H9 (cell line): ENCODE data around the gene HAGHL. TPM values are rescaled to one million over a fixed set of nuclear protein-coding genes. Genes with fewer than 3 reads are reported as not detected.

ENCODE experiments used
- DNase-seq: peaks from one replicate; pipeline ENCODE4 v3.0.0-alpha.2; 2017
- H2AFZ ChIP-seq: one replicate; pipeline ENCODE4 v1.6.1; 2013; ENCODE audit warnings: mild to moderate bottlenecking, low read length, control low read depth, moderate library complexity
- H2AK5ac ChIP-seq: 2 replicates; pipeline ENCODE4 v1.6.1; 2013; ENCODE audit warnings: low read length, control low read depth, mixed read lengths; ENCODE audit not compliant: insufficient read length
- H2BK120ac ChIP-seq: one replicate; pipeline ENCODE4 v1.6.1; 2013; ENCODE audit warnings: low read depth, mild to moderate bottlenecking, low read length, control low read depth, inconsistent platforms; ENCODE audit not compliant: poor library complexity, severe bottlenecking
- H2BK12ac ChIP-seq: 2 replicates; pipeline ENCODE4 v1.6.1; 2013; ENCODE audit warnings: low read length, control low read depth, mixed read lengths, low read depth; ENCODE audit not compliant: insufficient read length
- H2BK15ac ChIP-seq: 2 replicates; pipeline ENCODE4 v1.6.1; 2013; ENCODE audit warnings: low read depth, low read length, control low read depth
- H2BK20ac ChIP-seq: one replicate; pipeline ENCODE4 v1.6.1; 2013; ENCODE audit warnings: low read depth, mild to moderate bottlenecking, low read length, control low read depth, inconsistent platforms; ENCODE audit not compliant: poor library complexity, severe bottlenecking
- H2BK5ac ChIP-seq: 2 replicates; pipeline ENCODE4 v1.6.1; 2013; ENCODE audit warnings: low read length, control low read depth, mixed read lengths; ENCODE audit not compliant: insufficient read length
- H3K14ac ChIP-seq: 2 replicates; pipeline ENCODE4 v1.6.1; 2013; ENCODE audit warnings: low read length, control low read depth; ENCODE audit not compliant: insufficient read depth
- H3K18ac ChIP-seq: 2 replicates; pipeline ENCODE4 v1.6.1; 2013; ENCODE audit warnings: low read depth, mild to moderate bottlenecking, mixed read lengths, low read length, control low read depth; ENCODE audit not compliant: insufficient read length
- H3K23ac ChIP-seq: 2 replicates; pipeline ENCODE4 v1.6.1; 2013; ENCODE audit warnings: low read length, control low read depth, mixed read lengths, low read depth; ENCODE audit not compliant: insufficient read length
- H3K23me2 ChIP-seq: 2 replicates; pipeline ENCODE4 v1.6.1; 2013; ENCODE audit warnings: low read depth, mild to moderate bottlenecking, mixed read lengths, low read length, control low read depth; ENCODE audit not compliant: insufficient read length, poor library complexity, severe bottlenecking
- H3K27ac ChIP-seq: 2 replicates; pipeline ENCODE4 v1.5.1; 2013; ENCODE audit warnings: low read length, control low read depth, mixed read lengths, low read depth; ENCODE audit not compliant: insufficient read length
- H3K27me3 ChIP-seq: 2 replicates; pipeline ENCODE4 v1.6.1; 2013; ENCODE audit warnings: low read length, control low read depth, inconsistent platforms; ENCODE audit not compliant: insufficient read depth
- H3K4ac ChIP-seq: 2 replicates; pipeline ENCODE4 v1.6.1; 2013; ENCODE audit warnings: low read depth, mild to moderate bottlenecking, control low read depth, inconsistent platforms, low read length, moderate library complexity
- H3K4me1 ChIP-seq: 2 replicates; pipeline ENCODE4 v1.6.1; 2013; ENCODE audit warnings: low read length, control low read depth, inconsistent platforms; ENCODE audit not compliant: insufficient read depth
- H3K4me2 ChIP-seq: 2 replicates; pipeline ENCODE4 v1.6.1; 2013; ENCODE audit warnings: low read length, control low read depth, mixed read lengths; ENCODE audit not compliant: insufficient read length, insufficient read depth
- H3K56ac ChIP-seq: 2 replicates; pipeline ENCODE4 v1.6.1; 2013; ENCODE audit warnings: low read depth, mild to moderate bottlenecking, mixed read lengths, low read length, control low read depth; ENCODE audit not compliant: insufficient read length
- H3K79me1 ChIP-seq: 2 replicates; pipeline ENCODE4 v1.6.1; 2013; ENCODE audit warnings: low read depth, mild to moderate bottlenecking, moderate library complexity, low read length, control low read depth, inconsistent platforms; ENCODE audit not compliant: insufficient read depth, poor library complexity, severe bottlenecking
- H3K79me2 ChIP-seq: 2 replicates; pipeline ENCODE4 v1.6.1; 2013; ENCODE audit warnings: low read length, control low read depth, inconsistent platforms; ENCODE audit not compliant: insufficient read depth
- H3K9ac ChIP-seq: 2 replicates; pipeline ENCODE4 v1.6.1; 2013; ENCODE audit warnings: low read length, control low read depth, mixed read lengths; ENCODE audit not compliant: insufficient read length; ENCODE audit errors: extremely low read depth
- H3K9me3 ChIP-seq: one replicate; pipeline ENCODE4 v1.6.1; 2013; ENCODE audit warnings: low read depth, low read length, inconsistent platforms; ENCODE audit not compliant: control insufficient read depth
- H3T11ph ChIP-seq: one replicate; pipeline ENCODE4 v1.6.1; 2013; ENCODE audit warnings: mild to moderate bottlenecking, low read length, control low read depth, inconsistent platforms
- H4K20me1 ChIP-seq: one replicate; pipeline ENCODE4 v1.6.1; 2013; ENCODE audit not compliant: control insufficient read depth, insufficient read length, insufficient read depth
- H4K5ac ChIP-seq: 2 replicates; pipeline ENCODE4 v1.6.1; 2013; ENCODE audit warnings: low read depth, mild to moderate bottlenecking, mixed read lengths, low read length, control low read depth; ENCODE audit not compliant: insufficient read length
- H4K8ac ChIP-seq: replicated peaks from 2 replicates; pipeline ENCODE4 v1.6.1; 2013; ENCODE audit warnings: low read length, control low read depth, mixed read lengths, low read depth; ENCODE audit not compliant: insufficient read length
- H4K91ac ChIP-seq: 2 replicates; pipeline ENCODE4 v1.6.1; 2013; ENCODE audit warnings: low read depth, mild to moderate bottlenecking, moderate library complexity, mixed read lengths, low read length, control low read depth; ENCODE audit not compliant: insufficient read length
- H3K27ac Mint-ChIP-seq, 3 experiments: 2 replicates in 2 of 3; 3 replicates in 1 of 3; pipeline ENCODE4 v1.8.0; 2020 to 2021; ENCODE audit warnings: mixed read lengths in 3 of 3, mild to moderate bottlenecking in 1 of 3, moderate library complexity in 1 of 3
- H3K27me3 Mint-ChIP-seq: 2 replicates; pipeline ENCODE4 v1.8.0; 2021; ENCODE audit warnings: low read depth, mild to moderate bottlenecking, moderate library complexity, mixed read lengths
- H3K36me3 Mint-ChIP-seq, 3 experiments: 2 replicates in 2 of 3; 3 replicates in 1 of 3; pipeline ENCODE4 v1.8.0; 2020 to 2021; ENCODE audit warnings: low read depth in 3 of 3, mixed read lengths in 3 of 3; ENCODE audit not compliant: insufficient read depth in 1 of 3
- H3K4me1 Mint-ChIP-seq, 2 experiments: 2 replicates each; pipeline ENCODE4 v1.8.0; 2020; ENCODE audit warnings: mixed read lengths in 2 of 2
- H3K4me3 Mint-ChIP-seq, 2 experiments: 2 replicates in 1 of 2; 3 replicates in 1 of 2; pipeline ENCODE4 v1.8.0; 2020 to 2021; ENCODE audit warnings: mild to moderate bottlenecking in 2 of 2, mixed read lengths in 2 of 2, moderate library complexity in 1 of 2
- H3K9me3 Mint-ChIP-seq, 2 experiments: 2 replicates in 1 of 2; 3 replicates in 1 of 2; pipeline ENCODE4 v1.8.0; 2020; ENCODE audit warnings: mild to moderate bottlenecking in 2 of 2, mixed read lengths in 2 of 2, moderate library complexity in 1 of 2
- WGBS: extraction: QIAGEN DNeasy Blood & Tissue Kit; methylation state at CpG from one replicate; pipeline ENCODE4 v1.1.7; 2013; ENCODE audit warnings: missing lambda C conversion rate, low lambda C conversion rate, mixed read lengths; ENCODE audit not compliant: insufficient read length; ENCODE audit errors: extremely low coverage; 5-methylcytosine and 5-hydroxymethylcytosine counted together
- total RNA-seq: library from RNA; stranded (reverse); gene quantifications from 2 replicates; pipeline ENCODE4 v1.2.1, GENCODE V29; 2021
- TF ChIP-seq, protein P1 (sequence below): fragments of 200-600 bp; sonication (generic); conservative IDR thresholded peaks from 3 replicates; pipeline ENCODE4 v1.8.0; 2021; ENCODE audit warnings: antibody characterized with exemption, mild to moderate bottlenecking

Gene HAGHL
- total RNA-seq, 1 experiment from 2014 or later = 25.2 TPM

DNA sequence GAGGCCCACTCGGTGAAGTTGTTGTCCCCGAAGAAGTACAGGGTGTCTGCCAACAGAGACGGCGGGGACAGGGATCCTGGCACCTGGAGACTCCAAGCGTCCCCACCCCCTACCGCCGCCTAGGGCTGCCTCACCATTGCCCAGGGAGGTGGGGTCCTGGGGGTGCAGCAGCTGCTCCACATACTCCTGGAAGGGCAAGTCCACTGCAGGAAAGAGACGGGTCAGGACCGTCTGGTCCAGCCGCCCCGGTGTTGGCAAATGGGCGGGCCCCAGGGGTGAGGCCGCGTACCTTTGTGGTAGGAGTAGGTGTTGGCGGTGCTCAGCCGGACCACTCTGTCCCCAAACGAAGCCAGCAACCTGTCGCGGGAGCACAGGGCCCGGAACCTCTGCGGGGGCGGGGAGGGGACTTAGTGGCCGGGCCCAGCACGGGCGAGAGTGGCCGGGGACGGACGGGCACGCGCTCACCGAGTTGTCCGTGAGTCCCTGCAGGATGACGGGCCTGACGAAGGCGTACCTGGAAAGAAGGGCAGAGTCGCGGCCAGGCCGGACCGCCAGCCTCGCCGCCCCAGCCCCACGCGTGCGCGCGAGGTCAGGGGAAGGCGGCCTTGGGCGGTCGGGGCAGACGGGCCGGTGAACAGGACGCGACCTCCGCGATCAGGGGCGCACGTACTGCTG is 43.4 kb upstream of the HAGHL start:
- peak overlapping the region; percentile 81 to 86 for H3K4me3 Mint-ChIP-seq
- WGBS = no CpG with 5 or more reads among the region's 57 CpGs
- Histone ChIP-seq H3K23me2 (peaks cover 11% of the 10 kb centered on the region), H2AFZ (no peak overlapping the region), H4K8ac (no peak overlapping the region), H3K9ac (peak overlapping the region; percentile 21), H3K27me3 (no peaks in the 10 kb centered on the region), H3K4ac (no peak overlapping the region), H2AK5ac (no peak overlapping the region), H4K20me1 (no peaks in the 10 kb centered on the region), H2BK120ac (no peak overlapping the region), H2BK12ac (no peak overlapping the region), H3K23ac (no peak overlapping the region), H3K18ac (no peak overlapping the region), H3K4me1 (no peaks in the 10 kb centered on the region), H3K14ac (no peak overlapping the region), H3K9me3 (no peaks in the 10 kb centered on the region), H3K79me2 (peaks cover 2% of the 10 kb centered on the region; the same call in 1 of the 2 replicates), H3K27ac (no peak overlapping the region), H2BK5ac (no peak overlapping the region), H4K91ac (no peak overlapping the region), H2BK20ac (no peak overlapping the region), H2BK15ac (no peak overlapping the region), H3K4me2 (peak overlapping the region; percentile 15), H3K56ac (no peak overlapping the region), H4K5ac (no peak overlapping the region), H3T11ph (no peak overlapping the region), H3K79me1 (no peaks in the 10 kb centered on the region)
- no peak for DNase-seq
- H3K27me3 Mint-ChIP-seq = no peaks in the 10 kb centered on the region; the same call in 1 of the 2 replicates
- TF ChIP-seq, protein P1, sequence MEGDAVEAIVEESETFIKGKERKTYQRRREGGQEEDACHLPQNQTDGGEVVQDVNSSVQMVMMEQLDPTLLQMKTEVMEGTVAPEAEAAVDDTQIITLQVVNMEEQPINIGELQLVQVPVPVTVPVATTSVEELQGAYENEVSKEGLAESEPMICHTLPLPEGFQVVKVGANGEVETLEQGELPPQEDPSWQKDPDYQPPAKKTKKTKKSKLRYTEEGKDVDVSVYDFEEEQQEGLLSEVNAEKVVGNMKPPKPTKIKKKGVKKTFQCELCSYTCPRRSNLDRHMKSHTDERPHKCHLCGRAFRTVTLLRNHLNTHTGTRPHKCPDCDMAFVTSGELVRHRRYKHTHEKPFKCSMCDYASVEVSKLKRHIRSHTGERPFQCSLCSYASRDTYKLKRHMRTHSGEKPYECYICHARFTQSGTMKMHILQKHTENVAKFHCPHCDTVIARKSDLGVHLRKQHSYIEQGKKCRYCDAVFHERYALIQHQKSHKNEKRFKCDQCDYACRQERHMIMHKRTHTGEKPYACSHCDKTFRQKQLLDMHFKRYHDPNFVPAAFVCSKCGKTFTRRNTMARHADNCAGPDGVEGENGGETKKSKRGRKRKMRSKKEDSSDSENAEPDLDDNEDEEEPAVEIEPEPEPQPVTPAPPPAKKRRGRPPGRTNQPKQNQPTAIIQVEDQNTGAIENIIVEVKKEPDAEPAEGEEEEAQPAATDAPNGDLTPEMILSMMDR = no peak
- H3K27ac Mint-ChIP-seq = peak overlapping the region in 1 of 3 experiments; percentile 83; a peak in 2 of 7 replicates
- no peaks in the 10 kb centered on the region for H3K9me3 Mint-ChIP-seq
- peaks cover 15 to 47% (median 44%) of the 10 kb centered on the region in 3 experiments; a peak in 6 of 7 replicates for H3K36me3 Mint-ChIP-seq
- H3K4me1 Mint-ChIP-seq = peaks cover 13 to 27% of the 10 kb centered on the region in 2 experiments
